Measurements from ENCODE around the gene HSPB1. TPM values are rescaled to one million over a fixed set of nuclear protein-coding genes. Genes with fewer than 3 reads are reported as not detected.

The HSPB1 gene
- total and polyA plus RNA-seq, 2 of the 13 experiments (the other 11 are each of a cell fraction or from before 2014, with no cell fraction given): 21.0 to 38.6 TPM

DNA sequence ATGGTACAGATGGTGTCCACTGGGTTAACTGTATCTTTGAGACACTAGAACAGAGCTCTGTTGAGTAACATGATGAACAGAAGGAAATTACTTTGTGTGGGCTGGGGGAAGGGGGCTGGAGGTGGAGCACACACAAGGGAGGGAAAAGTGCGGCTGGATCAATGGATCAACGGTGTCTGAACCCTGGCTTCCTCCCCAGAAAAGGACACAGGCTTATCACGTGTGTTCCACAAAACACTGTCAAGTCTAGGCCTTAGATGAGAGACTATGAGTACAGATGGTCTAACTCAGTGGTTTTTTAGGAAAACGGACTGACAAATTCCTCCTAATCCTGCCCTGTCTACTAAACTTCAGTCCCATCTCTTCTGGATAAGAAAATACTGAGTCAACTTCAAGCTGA lies 27.8 kb downstream of the HSPB1 start:
- H3K4me1 ChIP-seq (ENCODE audit: insufficient read depth, low read length): peaks cover 27% of the 10 kb centered on the region
- 89% methylated on average over 4 of the region's 4 CpGs for WGBS (ENCODE audit: low lambda C conversion rate)
- in situ Hi-C loops (cut with HindIII; ENCODE audit: extremely low pct_ligation_motif_present, low pct_unique_long_range_greater_than_20kb): no loop called here
- no TSS peak for BruUV-seq (replicated peaks)
- ATAC-seq: no peak
- no peak for DNase-seq (ENCODE audit: low spot score)
- no peak overlapping the region for H3K4me3 ChIP-seq (replicated peaks in 1 of 3; ENCODE audit: insufficient read depth in 1 of 3, low read depth in 2 of 3, low read length in 3 of 3)
- H3K9me3 ChIP-seq (ENCODE audit: low read length): no peaks in the 10 kb centered on the region
- intact Hi-C loops (cut with micrococcal nuclease; ENCODE audit: unreplicated experiment): no loop called here
- TF ChIP-seq, protein P1, sequence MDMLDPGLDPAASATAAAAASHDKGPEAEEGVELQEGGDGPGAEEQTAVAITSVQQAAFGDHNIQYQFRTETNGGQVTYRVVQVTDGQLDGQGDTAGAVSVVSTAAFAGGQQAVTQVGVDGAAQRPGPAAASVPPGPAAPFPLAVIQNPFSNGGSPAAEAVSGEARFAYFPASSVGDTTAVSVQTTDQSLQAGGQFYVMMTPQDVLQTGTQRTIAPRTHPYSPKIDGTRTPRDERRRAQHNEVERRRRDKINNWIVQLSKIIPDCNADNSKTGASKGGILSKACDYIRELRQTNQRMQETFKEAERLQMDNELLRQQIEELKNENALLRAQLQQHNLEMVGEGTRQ (IDR thresholded peaks at IDR 0.05; ENCODE audit: low read depth, low read length): no peak
- TF ChIP-seq, protein P1 (CRISPR knock-in tag; IDR thresholded peaks at IDR 0.05; ENCODE audit: borderline replicate concordance): no peak
- TF ChIP-seq HNRNPUL1 (IDR thresholded peaks at IDR 0.05; ENCODE audit: low read depth, low read length) (no peak), ZNF530 (CRISPR knock-in tag; IDR thresholded peaks at IDR 0.05; ENCODE audit: low read depth) (no peak), CAMTA2 (CRISPR knock-in tag; IDR thresholded peaks at IDR 0.05; ENCODE audit: borderline replicate concordance) (no peak), RNF2 (conservative IDR thresholded peaks at IDR 0.05; ENCODE audit: low read depth) (no peak), TBX2 (CRISPR knock-in tag; IDR thresholded peaks at IDR 0.05; ENCODE audit: borderline replicate concordance) (no peak), KDM4B (CRISPR knock-in tag; IDR thresholded peaks at IDR 0.05) (no peak), ELF3 (CRISPR knock-in tag; IDR thresholded peaks at IDR 0.05) (no peak), ZNF597 (CRISPR knock-in tag; IDR thresholded peaks at IDR 0.05) (no peak), TFDP2 (CRISPR knock-in tag; IDR thresholded peaks at IDR 0.05) (no peak), TAF1 (CRISPR knock-in tag; IDR thresholded peaks at IDR 0.05) (no peak), ZSCAN5A (CRISPR knock-in tag; IDR thresholded peaks at IDR 0.05; ENCODE audit: borderline replicate concordance) (no peak), TEAD3 (CRISPR knock-in tag; optimal IDR thresholded peaks at IDR 0.05; ENCODE audit: borderline replicate concordance) (no peak), ATF7-NPFF (CRISPR knock-in tag; IDR thresholded peaks at IDR 0.05; ENCODE audit: low read depth) (no peak), ASH2L (IDR thresholded peaks at IDR 0.05; ENCODE audit: insufficient read length, low read depth, low read length) (no peak), ZNF264 (CRISPR knock-in tag; IDR thresholded peaks at IDR 0.05) (no peak), ZNF570 (CRISPR knock-in tag; IDR thresholded peaks at IDR 0.05; ENCODE audit: borderline replicate concordance) (no peak), SP2 (CRISPR knock-in tag; IDR thresholded peaks at IDR 0.05) (no peak), HNRNPK (IDR thresholded peaks at IDR 0.05; ENCODE audit: low read depth, low read length, poor library complexity, severe bottlenecking) (no peak)
- TF ChIP-seq, protein P2, sequence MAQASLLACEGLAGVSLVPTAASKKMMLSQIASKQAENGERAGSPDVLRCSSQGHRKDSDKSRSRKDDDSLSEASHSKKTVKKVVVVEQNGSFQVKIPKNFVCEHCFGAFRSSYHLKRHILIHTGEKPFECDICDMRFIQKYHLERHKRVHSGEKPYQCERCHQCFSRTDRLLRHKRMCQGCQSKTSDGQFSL (CRISPR knock-in tag; IDR thresholded peaks at IDR 0.05): no peak
- H3K27me3 ChIP-seq (ENCODE audit: control insufficient read depth in 1 of 2, insufficient read depth in 2 of 2, low read length in 2 of 2): no peaks in the 10 kb centered on the region
- peaks cover 62% of the 10 kb centered on the region for H3K79me2 ChIP-seq (ENCODE audit: insufficient read depth, low read length)
- H2AFZ ChIP-seq (ENCODE audit: low read length): no peak overlapping the region
- no peak overlapping the region for H3K27ac ChIP-seq (ENCODE audit: extremely low read length, insufficient read depth, low read length)
- H3K4me2 ChIP-seq (ENCODE audit: low read depth, low read length): no peak overlapping the region
- H3K36me3 ChIP-seq (replicated peaks in 1 of 2; ENCODE audit: control insufficient read depth in 1 of 2, insufficient read depth in 2 of 2, low read length in 2 of 2): peaks cover 21 to 67% of the 10 kb centered on the region in 2 experiments
- ChIA-PET CTCF (ENCODE audit: low intra/inter-chr PET ratio, low total read pairs) (no interaction called here), POLR2A (no interaction called here)
- no peak overlapping the region for H3K9ac ChIP-seq (ENCODE audit: insufficient read depth, low read depth, low read length)
- FAIRE-seq: no peak
- H4K20me1 ChIP-seq (ENCODE audit: insufficient read depth, low read length): peaks cover 51% of the 10 kb centered on the region

Measured in HepG2 (cell line).